NCI-H526 (cell line): Measurements from ENCODE around the gene DUSP10.

ENCODE experiments used
- DNase-seq, 2 experiments: peaks; one replicate each; lab custom pipeline; 2025; lab: John Stamatoyannopoulos, UW

DUSP10 gene

GRCh38 chr1:221741703-221742554 is at the start of gene DUSP10:
TSS of gene DUSP10 (minus strand) at chr1:221742089. CDS start at chr1:221739744, 2,345 bp downstream.
- peak; percentile 92 to 98 for DNase-seq

- no peak for DNase-seq
Observed at GRCh38 chr1:221788466-221788865, 46.6 kb upstream of the DUSP10 start.

- DNase-seq = no peak
Observed at GRCh38 chr1:221786647-221787046, 44.8 kb upstream of the DUSP10 start.

- no peak for DNase-seq
Observed at GRCh38 chr1:221783936-221784335, 42.0 kb upstream of the DUSP10 start.

- no peak for DNase-seq
Observed at GRCh38 chr1:221783437-221783836, 41.5 kb upstream of the DUSP10 start.

GRCh38 chr1:221782970-221783369 is 41.1 kb upstream of the DUSP10 start:
- DNase-seq = no peak

GRCh38 chr1:221782477-221782876 is 40.6 kb upstream of the DUSP10 start:
- DNase-seq = no peak

- no peak for DNase-seq
Observed at GRCh38 chr1:221781102-221781755, 39.3 kb upstream of the DUSP10 start.

GRCh38 chr1:221780175-221780574 is 38.3 kb upstream of the DUSP10 start:
- no peak for DNase-seq

- no peak for DNase-seq
Observed at GRCh38 chr1:221779771-221780170, 37.9 kb upstream of the DUSP10 start.

GRCh38 chr1:221778535-221779142 is 36.8 kb upstream of the DUSP10 start:
- DNase-seq = no peak

- no peak for DNase-seq
Observed at GRCh38 chr1:221778125-221778524, 36.2 kb upstream of the DUSP10 start.

- no peak for DNase-seq
Observed at GRCh38 chr1:221777431-221778072, 35.7 kb upstream of the DUSP10 start.

GRCh38 chr1:221776495-221777301 is 34.8 kb upstream of the DUSP10 start:
- DNase-seq = no peak

- no peak for DNase-seq
Observed at GRCh38 chr1:221775206-221775605, 33.3 kb upstream of the DUSP10 start.

GRCh38 chr1:221774054-221774842 is 32.4 kb upstream of the DUSP10 start:
- no peak for DNase-seq

- no peak for DNase-seq
Observed at GRCh38 chr1:221773383-221773782, 31.5 kb upstream of the DUSP10 start.

- no peak for DNase-seq
Observed at GRCh38 chr1:221772117-221772516, 30.2 kb upstream of the DUSP10 start.

GRCh38 chr1:221768444-221769066 is 26.7 kb upstream of the DUSP10 start:
- DNase-seq = no peak

GRCh38 chr1:221766210-221766609 is 24.3 kb upstream of the DUSP10 start:
- no peak for DNase-seq
